ENCODE measurements around the gene RECK.
"Not testable (repeated sequence)": the region's sequence is repeated elsewhere in the genome, so short reads cannot be mapped to it uniquely, and the experiment has no call there.

RECK gene

DNA sequence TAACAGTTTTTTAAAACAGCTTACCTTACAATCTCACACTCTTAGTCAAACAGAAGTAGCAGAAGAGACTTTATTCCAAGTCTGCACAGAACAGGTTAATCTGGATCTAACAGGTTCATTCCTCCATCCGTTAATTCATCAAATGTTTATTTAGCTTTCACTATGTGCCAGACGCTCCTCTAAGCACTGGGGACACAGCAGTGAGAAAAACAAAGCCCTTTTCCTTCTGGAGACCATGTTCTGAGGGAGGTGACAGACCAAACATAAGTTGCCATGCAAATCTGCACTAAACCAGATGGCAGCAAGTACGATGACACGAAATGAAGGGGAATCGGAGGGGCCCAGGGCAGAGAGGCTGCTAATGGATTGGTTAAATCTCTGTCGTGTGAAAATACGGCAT lies 82.8 kb downstream of the RECK start:
- DNase-seq: no peak

DNA sequence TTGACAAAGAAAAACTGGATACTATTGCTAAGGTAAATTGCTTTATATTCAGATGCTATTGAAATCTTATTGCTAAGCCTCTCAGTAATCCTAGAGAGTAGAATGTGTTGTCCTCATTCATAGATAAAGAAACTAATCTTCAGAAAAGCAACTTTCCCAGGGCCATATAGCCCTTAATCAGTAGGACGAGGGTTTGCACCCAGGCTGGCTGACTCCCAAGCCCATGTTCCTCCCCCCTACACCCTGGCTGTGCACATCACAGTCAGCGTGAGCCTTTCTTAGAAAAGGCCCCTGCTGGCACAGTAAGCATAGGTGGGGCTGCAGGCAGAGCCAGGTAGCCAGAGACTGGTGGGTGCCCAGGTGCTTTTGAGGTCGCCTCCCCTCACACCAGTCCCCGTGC lies 84.0 kb downstream of the RECK start:
- no peak for DNase-seq

DNA sequence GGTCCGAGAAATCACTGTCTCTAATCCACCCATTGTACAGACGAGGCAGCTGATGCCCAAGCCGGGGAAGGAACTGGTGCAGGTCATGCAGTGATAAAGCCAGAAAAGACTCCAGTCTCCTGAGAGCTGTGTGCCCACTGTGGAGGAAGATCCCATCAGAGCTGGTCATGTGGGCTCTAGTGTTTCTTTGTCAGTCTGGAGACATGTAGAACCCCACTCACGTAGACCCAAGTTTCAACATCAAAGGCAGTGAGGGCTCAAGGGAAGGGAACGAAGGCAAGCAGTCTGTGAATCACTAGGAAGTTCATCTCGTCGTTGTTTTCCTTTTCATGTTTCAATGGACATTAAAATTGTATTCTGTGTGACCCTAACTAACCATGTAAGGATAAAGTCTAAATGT lies 85.3 kb downstream of the RECK start:
- DNase-seq: no peak

DNA sequence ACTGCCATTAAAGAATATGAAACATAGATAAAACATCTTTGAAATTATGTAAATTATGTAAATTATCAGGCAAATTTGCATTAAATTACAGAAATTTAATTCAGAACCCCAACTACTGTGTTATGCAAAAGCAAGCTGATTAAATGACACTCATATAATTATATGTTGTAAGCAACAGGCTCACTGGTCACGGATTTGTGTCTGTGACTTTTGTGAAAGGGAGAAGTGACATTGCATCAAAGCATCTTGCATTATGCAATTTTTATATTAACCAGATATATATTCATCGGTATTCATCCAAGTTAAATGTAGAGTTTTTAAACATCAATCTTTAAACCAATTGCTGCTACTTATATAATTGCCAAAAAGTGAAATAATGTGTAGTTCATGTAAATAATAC lies 86.8 kb downstream of the RECK start:
- DNase-seq: no peak

DNA sequence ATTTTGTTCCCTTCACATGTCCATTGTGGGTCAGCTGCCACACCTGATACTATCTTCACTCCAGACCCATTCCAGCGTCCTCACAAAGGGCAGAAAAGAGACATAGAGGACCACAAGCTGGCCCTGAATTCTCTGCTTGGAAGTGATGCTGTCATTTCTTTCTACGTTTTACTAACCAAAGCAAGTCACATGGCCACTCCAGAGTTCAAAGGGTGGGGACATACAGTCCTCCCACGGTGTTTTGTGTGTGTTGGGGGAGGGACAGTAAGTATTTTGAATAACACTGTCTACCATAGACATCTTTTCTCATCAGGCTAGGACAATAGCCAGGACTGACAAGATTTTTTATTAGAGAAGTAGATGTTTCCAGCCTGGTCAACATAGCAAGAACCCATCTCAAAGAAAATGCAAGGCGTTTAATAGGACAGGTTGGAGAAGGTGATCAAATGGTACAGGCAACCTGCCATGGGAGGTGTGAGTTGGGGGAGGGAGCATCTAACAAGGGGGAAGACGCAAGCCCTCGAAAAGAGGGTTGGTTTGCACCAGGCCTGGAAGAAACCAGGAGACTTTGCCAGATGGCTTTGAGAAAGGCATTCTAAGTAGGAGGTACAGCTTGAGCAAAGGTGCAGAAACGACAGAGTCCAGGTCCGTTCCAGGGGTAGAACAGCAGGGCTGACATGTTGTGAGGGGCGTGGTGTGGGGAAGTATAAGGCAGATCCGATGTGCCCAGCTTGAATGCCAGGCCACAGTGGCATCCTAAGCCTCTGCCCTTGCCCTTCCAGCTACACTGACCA lies 88.5 kb downstream of the RECK start:
- DNase-seq: no peak

GRCh38 chr9:36126016-36126730 lies 89.5 kb downstream of the RECK start:
- DNase-seq: no peak

DNA sequence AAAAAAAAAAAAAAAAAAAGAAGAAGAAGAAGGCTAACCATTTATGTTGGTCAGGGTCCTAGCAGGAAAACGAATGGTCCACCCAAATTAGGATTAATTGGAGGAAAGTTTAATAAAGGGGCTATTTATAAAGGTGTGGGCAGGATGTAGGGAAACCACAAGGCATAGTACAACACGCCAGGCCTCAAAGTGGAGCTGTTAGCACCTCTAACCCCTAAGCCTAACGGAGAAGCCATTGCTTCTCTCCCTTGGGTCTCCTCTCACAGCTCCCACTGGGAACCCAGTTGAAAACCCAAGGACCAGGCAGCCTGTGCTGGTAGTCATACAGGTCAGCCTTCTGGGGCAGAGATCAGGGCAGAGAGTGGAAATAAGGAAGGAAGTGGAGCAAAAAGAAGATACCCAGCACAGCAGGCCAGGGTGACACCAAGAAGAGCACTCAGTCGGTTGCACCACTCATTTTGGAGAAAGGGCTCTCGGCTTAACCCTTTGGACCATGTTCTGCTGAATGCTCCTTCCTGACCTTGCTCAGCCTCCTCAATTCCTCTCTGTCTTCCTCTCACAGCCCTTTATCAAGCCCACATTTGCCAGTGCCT lies 91.0 kb downstream of the RECK start:
- DNase-seq: no peak

DNA sequence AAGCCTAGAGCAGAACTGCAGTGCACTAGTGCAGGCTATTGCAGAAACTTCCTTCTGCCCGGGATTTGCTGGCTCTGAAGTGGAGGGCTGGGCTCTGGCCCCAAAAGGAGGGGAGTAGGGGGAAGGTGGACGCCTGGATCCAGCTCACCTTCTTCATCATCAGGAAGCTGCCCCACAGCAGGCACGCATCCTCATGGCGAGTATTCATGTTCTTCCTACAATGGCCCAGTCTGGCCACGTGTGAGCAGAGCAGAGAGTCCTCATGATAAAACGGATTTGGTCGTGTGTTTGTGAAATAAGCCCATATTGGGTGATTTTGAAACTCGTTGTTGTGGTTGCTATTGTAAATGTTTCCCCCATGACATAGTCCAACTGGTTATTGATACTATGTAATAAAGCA lies 91.6 kb downstream of the RECK start:
- no peak for DNase-seq

DNA sequence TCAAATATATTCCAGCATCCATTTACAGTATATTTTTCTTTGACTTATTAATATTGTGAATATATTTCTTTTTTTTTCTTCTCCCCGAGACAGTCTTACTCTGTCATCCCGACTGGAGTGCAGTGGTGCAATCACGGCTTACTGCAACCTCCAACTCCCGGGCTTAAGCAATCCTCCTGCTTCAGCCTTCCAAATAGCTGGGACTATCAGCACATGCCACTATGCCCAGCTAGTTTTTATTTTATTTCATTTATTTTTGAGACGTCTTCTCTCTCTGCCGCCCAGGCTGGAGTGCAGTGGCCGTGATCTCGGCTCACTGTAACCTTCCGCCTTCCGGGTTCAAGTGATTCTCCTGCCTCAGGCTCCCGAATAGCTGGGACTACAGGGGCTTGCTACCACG lies 92.4 kb downstream of the RECK start:
- no peak for DNase-seq

- DNase-seq: not testable (repeated sequence)
These were observed 95.0 kb downstream of the RECK start for GRCh38 chr9:36131666-36132065.

DNA sequence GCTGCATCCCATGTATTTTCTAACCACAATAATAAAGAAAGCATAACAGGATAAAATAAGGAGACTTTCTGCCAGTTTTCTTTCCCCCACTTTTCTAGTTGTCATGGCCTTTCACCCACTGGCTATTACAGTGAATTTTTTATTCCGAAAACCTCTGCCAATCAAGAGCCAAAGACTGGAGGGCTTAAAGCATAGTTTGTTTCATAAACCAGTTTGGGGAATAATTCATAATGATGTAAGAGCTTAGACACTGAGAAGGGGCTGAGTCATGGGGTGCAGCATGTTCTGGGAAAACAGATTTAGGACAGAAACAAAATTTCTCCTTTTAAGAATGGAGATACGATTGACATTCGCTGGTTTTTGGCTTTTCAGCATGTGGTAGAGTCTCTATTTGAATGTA lies 95.4 kb downstream of the RECK start:
- DNase-seq: no peak

DNA sequence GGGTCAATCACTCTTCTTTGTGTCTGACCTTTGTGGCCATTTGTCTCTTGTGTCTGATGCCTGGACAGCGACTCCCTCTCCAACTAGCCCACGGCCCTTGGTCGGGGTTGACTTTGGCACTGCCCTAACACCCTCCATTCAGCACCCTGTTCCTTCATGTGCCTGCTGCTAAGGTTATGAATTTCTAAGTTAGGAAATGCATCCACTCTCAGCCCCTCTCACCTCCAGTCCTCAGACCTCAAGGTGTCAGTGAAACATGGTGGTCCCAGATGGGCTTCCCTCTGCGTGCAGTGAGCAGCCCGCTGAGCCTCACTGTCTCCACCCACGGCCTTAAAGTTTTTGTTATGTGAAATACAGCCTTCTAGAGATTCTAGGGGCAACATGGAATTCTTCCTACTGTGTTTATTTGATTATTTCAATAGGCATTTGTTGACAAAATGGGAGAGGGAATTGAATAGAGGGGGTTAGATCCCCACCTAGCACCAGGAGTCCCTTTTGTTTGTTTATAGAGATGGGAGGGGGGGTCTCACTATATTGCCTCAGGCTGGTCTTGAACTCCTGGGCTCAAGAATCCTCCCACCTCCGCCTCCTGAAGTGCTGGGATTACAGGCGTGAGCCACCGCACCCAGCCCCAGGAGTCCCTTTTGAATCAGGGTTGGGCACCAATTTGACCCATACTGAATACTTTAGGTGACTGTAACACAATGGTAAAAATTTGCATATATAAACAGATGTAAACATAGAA lies 98.2 kb downstream of the RECK start:
- DNase-seq: no peak

DNA sequence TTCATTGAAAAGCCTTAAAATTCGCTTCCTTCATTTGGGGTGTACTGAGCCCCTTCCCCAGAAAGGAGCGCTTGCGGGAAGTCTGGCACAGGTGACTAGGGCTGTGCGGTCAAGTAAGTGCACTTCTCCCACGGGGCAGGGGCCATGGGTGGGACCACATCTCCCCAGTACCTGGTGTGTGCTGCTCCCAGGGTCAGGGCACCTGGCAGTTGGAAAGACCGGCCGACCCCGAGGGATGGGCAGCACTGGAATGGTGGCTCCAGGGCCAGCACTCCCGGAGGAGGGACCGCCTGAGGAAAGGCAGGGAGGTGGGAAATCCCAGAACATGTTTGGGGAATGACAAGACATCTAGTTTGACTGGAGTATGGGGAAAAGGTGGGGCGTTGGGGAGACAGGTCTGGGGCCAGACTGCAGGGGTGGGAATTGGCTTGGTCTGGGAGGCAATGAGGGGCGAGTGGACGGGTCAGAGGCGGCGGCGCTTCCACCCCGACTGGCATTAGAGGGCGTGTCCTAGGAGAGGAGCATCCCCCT lies 99.1 kb downstream of the RECK start:
- no peak for DNase-seq

GRCh38 chr9:36136272-36136893 lies 99.7 kb downstream of the RECK start, which contains the start of gene GLIPR2:
Gene GLIPR2, plus strand, starts transcription at chr9:36136733. Its CDS starts 46 bp downstream, at chr9:36136779.
- peak; percentile 80 for DNase-seq

- no peak for DNase-seq
These were observed 100.2 kb downstream of the RECK start for GRCh38 chr9:36136894-36137391.

DNA sequence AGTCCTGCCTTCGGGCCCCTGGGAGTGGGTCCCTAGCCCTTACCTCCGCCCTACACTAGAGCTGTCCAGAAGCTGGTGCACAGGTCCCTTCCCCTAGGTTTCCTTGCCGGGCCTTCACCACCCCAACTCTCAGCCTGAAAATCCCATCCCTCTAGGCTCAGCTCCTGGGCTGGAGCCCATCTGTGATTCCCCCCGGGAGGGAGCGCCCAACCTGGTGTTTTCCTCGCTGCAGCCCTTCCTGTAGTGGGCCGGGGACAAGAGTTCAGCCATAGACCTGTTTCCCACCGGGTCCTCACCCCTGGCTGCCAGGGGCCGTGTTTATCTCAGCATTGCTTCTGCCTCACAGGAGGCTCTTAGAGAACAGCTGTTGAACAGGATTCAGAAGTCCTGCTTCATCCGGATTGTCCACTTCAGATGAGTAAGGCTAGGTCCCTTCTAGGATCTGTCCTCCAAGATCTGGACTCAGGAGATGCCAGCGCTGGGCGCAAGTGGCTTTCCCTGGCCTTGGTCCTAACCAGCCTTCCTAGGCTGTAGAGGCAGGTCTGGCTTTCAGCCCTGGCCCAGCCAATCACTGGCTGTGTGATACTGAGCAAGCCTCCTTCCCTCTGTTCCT lies 100.8 kb downstream of the RECK start:
- no peak for DNase-seq

DNA sequence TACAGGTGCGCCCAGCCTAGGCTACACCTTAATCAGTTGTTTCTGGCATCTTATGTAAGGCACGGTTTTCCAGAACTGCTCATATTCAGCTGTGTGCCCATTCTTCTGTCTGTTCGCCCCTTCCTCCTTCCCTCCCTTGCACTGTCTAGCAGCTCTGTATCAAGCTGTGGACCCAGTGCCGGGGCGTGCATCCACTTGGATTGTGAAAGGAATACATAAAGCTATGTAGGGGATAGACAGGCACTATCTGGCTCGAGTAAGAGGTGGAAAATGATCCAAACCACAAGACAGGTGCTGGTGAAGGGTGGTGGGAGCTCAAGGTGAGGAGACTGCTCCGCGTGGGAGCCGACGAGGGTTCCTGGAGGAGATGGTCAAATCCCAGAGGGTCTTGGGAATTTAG lies 101.8 kb downstream of the RECK start:
- no peak for DNase-seq

DNA sequence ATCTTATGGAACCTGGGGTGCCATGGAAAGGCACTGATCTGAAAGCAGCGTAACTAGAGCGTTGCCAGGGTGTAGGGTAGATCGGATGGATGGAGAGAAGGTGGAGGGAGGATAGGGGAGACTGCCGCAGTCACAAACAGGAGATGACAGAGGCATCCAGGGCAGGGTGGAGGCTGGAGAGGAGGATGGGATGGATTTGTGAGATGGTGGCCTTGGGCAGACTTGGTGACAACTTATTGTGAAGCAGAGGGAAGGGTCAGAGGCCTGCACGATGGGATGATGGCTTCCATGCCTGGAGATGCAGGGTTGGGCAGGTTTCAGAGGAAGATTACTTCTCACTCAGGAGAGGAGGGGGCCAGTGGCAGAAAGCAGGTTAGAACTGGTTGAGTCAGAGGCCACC lies 102.2 kb downstream of the RECK start:
- no peak for DNase-seq

- no peak for DNase-seq
These were observed 103.7 kb downstream of the RECK start for GRCh38 chr9:36140086-36141084.

DNA sequence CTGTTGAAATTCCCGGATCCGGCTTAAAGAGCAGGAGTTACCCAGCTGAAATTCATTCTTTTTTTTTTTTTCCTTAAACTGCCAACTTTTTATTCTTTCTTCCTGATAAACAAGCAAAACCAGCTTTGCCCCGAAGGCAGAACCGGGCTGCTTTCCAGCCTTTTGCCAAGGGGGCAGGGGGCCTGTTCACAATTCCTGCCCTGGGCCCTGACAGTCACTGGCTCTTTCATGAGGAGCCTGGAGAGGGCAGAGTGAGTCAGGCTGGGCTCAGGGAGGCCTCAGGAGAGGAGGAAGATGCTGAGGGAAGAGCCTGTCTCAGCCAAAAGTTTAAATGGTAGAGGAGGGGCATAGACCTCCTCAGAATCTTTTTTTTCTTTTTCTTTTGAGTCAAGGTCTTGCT lies 104.6 kb downstream of the RECK start:
- no peak for DNase-seq

DNA sequence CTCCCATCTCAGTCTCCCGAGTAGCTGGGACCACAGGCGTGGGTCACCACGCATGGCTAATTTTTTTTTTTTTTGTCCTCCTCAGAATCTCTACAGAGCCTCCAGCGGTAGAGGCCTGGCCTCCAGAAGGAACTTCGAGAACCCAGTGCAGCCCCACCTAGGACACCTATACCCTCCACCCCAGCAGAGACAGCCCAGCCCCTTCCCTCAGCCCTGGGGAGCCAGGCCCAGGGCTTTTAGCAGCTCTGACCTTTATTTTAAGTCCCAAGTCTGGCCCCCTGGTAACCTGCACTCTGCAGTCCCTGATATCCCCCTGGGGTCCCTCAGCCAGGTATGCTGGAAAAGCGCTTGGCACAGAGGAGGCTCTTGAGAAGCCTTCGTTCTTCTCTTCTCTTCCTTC lies 105.0 kb downstream of the RECK start:
- no peak for DNase-seq
